ENCODE data around the gene MAGI1.

Gene MAGI1

GRCh38 chr3:65385805-65386204 lies 652.9 kb downstream of the MAGI1 start:
- no peak for DNase-seq

- no peak for DNase-seq
Observed at GRCh38 chr3:65381496-65382010, 657.2 kb downstream of the MAGI1 start.

- no peak for DNase-seq
Observed at GRCh38 chr3:65379223-65379622, 659.5 kb downstream of the MAGI1 start.

DNA sequence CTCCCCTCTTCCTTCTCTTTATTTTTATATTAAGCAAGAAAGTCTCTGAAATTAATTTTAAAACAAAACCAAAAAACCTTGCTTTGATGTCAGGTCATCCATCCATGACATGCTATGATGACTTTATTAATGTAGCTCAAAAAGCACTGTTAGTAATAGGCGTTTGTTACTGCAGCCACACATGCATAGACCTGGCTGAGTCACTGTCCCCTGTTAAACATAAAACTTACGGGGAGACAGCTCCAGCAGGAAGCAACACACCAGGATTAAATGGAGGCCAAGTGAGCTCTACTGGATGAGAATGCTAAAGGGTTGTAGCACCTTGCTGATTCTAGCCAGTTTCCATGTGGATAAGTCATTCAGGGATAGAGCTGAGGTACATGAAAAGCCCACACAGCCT lies 661.1 kb downstream of the MAGI1 start:
- no peak for DNase-seq

DNA sequence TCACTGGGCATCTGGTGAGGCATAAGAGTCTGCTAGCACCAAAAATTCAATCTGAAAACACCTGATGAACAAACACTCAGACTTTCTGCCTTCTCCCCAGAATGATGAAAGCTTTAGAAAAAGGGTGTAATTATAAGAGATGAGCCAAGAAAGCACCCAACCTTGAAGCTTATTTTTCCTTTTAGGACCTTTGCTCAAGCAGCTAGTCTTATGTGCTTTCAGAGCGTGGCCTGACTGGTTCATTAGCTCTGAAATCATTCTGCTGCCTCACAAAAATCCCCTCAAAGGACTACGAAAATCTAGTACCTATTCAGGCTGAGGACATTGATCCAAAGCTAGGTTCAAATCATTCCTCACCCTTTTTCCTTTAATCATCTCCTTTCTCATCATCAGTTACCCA lies 662.3 kb downstream of the MAGI1 start:
- DNase-seq: no peak

GRCh38 chr3:65371053-65371452 lies 667.7 kb downstream of the MAGI1 start:
- DNase-seq: no peak

DNA sequence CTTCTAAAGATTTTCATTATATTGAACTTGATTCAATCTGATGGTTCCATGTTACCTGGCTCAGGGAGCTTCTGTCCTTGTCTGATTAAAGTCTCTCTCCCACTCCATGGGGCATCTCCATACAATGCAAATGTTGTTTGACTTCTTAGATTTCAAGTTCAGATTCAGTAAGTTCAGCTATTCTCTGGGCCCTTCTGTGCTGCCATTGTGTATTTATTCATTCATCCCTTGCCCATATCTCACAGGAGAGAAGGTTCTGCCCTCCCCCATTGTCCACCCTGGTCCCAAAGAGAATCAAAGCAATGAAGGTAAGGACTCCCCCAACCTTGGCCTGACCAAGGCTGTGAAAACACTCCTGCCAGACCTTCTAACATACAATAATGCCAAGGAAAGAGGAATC lies 669.9 kb downstream of the MAGI1 start:
- DNase-seq: no peak

- DNase-seq: no peak
Observed at GRCh38 chr3:65362688-65363087, 676.0 kb downstream of the MAGI1 start.

DNA sequence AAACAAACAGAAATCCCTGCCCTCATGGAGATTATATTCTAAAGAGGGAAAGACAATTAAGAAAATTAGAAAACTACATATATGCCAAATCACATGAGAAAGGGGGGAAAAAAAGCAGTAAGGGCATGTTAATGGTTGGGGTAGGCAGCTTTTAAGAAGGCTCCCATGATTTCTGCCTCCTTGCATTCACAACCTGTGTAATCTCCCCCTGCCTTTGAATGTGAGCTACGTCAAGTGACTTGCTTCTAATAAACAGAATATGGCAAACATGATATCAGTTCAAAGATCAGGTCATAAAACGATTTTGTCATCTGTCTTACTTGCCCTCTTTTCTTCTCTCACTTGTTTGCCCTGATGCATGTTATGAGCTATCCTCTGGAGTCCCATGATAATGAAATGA lies 677.3 kb downstream of the MAGI1 start:
- DNase-seq: no peak

- DNase-seq: no peak
Observed at GRCh38 chr3:65356331-65357248, 682.1 kb downstream of the MAGI1 start.

GRCh38 chr3:65354880-65355279 lies 683.8 kb downstream of the MAGI1 start:
- DNase-seq: no peak

GRCh38 chr3:65352951-65353350 lies 685.8 kb downstream of the MAGI1 start:
- no peak for DNase-seq

DNA sequence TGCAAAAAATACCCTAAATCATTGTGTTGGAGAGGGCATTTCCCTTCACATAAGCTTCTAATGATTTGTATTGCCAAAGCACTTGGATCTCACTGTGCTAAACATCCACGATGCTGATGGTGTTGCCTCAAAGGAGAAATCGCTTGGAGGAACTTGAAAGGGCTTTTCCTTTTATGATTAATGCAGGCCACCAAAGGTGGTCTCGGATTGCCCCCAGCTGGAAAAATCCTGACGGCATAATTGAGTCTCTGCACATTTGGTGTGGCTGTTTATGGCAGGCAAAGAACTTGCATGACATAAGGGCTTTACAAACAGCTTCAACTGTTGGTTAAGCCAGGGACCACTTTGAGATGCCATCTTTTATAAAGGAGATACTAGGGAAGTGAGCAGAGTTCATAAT lies 687.0 kb downstream of the MAGI1 start:
- DNase-seq: no peak

GRCh38 chr3:65350801-65351476 lies 687.8 kb downstream of the MAGI1 start:
- DNase-seq: no peak

- DNase-seq: no peak
Observed at GRCh38 chr3:65348398-65348995, 690.2 kb downstream of the MAGI1 start.

DNA sequence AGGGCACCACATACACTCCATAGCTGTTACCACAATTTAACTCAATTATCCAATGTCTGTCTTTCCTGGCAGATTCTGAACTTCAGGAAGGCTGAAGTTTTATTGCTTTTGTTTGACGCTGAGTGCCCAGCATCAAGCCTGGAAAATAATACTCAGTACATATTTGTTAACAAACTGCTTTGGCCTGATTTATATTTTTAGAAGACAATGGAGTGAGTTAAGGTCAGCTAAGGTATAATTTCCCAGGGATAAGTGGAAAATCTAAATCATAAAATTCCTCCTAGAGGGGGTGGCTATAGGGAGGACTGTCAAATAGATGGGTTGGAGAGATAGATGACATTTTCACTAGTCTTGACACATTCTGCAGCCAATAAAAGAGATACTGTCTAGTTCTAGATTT lies 691.6 kb downstream of the MAGI1 start:
- no peak for DNase-seq

- no peak for DNase-seq
Observed at GRCh38 chr3:65344846-65345245, 693.9 kb downstream of the MAGI1 start.

GRCh38 chr3:65344444-65344843 lies 694.3 kb downstream of the MAGI1 start:
- DNase-seq: no peak

DNA sequence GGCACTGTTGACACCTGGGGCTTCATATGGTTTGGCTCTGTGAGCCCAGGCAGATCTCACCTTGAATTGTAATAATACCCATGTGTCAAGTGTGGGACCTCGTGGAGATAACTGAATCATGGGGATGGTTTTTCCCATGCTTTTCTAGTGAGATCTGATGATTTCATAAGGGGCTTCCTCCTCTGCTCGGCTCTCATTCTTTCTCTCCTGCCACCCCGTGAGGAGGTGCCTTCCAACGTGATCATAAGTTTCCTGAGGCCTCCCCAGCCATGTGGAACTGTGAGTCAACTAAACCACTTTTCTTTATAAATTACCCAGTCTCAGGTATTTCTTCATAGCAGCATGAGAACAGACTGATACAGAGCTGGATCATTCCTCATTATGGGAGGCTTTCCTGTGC lies 695.0 kb downstream of the MAGI1 start:
- no peak for DNase-seq

DNA sequence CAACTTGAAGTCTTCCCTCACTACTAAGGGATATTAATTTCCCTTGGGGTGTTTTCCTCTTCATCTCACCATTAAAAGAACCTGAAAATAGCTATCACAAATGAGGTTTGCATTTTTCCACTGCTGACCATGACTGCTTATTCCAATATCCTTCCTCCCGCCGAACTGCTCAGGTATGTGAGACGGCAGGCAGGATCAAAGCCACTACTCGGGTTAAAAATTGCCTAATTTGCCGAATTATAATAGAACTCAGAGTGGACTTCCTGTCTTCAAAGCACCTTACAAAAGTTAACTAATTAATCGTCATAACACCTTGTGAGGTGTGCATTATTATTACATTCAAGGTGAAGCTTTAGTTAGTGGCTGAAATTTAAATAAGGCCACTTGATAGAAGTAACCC lies 695.7 kb downstream of the MAGI1 start:
- no peak for DNase-seq

- DNase-seq: no peak
Observed at GRCh38 chr3:65342084-65342683, 696.5 kb downstream of the MAGI1 start.

- DNase-seq: no peak
Observed at GRCh38 chr3:65339192-65339740, 699.5 kb downstream of the MAGI1 start.

- no peak for DNase-seq
Observed at GRCh38 chr3:65338571-65338970, 700.1 kb downstream of the MAGI1 start.
